ENCODE data around the gene EIF2B2.

The EIF2B2 gene

GRCh38 chr14:75002392-75003249 lies at the start of gene EIF2B2:
Gene EIF2B2, plus strand, starts transcription at chr14:75002921. Its CDS starts 70 bp downstream, at chr14:75002991.
- Mint-ChIP-seq H3K4me1 (peaks cover 35% of the 10 kb centered on the region), H3K27ac (peak within 1 kb of the TSS; percentile 83 to 98 (median 90)), H3K9me3 (peaks cover 7% of the 10 kb centered on the region), H3K36me3 (ENCODE audit: low read depth) (peaks cover 28% of the 10 kb centered on the region), H3K4me3 (peak within 1 kb of the TSS; percentile 99 to 100 (median 99)), H3K27me3 (ENCODE audit: low read depth) (no peaks in the 10 kb centered on the region)
- peak; percentile 20 to 27 (median 27) for TF ChIP-seq CTCF (IDR thresholded peaks at IDR 0.05; ENCODE audit: unreplicated experiment in 3 of 3)

- Mint-ChIP-seq H3K9me3 (no peaks in the 10 kb centered on the region), H3K27ac (peak overlapping the region; percentile 74 to 90 (median 77)), H3K27me3 (ENCODE audit: low read depth) (peaks cover 4% of the 10 kb centered on the region), H3K4me3 (peak overlapping the region; percentile 78 to 82 (median 82)), H3K36me3 (ENCODE audit: low read depth) (peaks cover 6% of the 10 kb centered on the region), H3K4me1 (peaks cover 57% of the 10 kb centered on the region)
- no peak for TF ChIP-seq CTCF (IDR thresholded peaks at IDR 0.05; ENCODE audit: unreplicated experiment in 3 of 3)
These were observed 49.0 kb upstream of the EIF2B2 start for GRCh38 chr14:74953686-74954085.

GRCh38 chr14:74954232-74954946 lies 48.3 kb upstream of the EIF2B2 start:
- Mint-ChIP-seq H3K36me3 (ENCODE audit: low read depth) (peaks cover 6% of the 10 kb centered on the region), H3K4me3 (peak overlapping the region; percentile 78 to 82 (median 82)), H3K4me1 (peaks cover 53% of the 10 kb centered on the region), H3K27ac (peak overlapping the region in 1 of 3 experiments; percentile 74), H3K27me3 (ENCODE audit: low read depth) (peaks cover 4% of the 10 kb centered on the region), H3K9me3 (no peaks in the 10 kb centered on the region)
- no peak for TF ChIP-seq CTCF (IDR thresholded peaks at IDR 0.05; ENCODE audit: unreplicated experiment in 3 of 3)

- Mint-ChIP-seq H3K4me1 (peaks cover 49% of the 10 kb centered on the region), H3K27me3 (ENCODE audit: low read depth) (peaks cover 4% of the 10 kb centered on the region), H3K4me3 (peak overlapping the region; percentile 78 to 82 (median 82)), H3K9me3 (no peaks in the 10 kb centered on the region), H3K27ac (peak overlapping the region in 1 of 3 experiments; percentile 74), H3K36me3 (ENCODE audit: low read depth) (peaks cover 4% of the 10 kb centered on the region)
- no peak for TF ChIP-seq CTCF (IDR thresholded peaks at IDR 0.05; ENCODE audit: unreplicated experiment in 3 of 3)
These were observed 47.8 kb upstream of the EIF2B2 start for GRCh38 chr14:74954947-74955228.

- H3K9me3 Mint-ChIP-seq: no peaks in the 10 kb centered on the region
- peaks cover 4% of the 10 kb centered on the region for H3K27me3 Mint-ChIP-seq (ENCODE audit: low read depth)
- H3K36me3 Mint-ChIP-seq (ENCODE audit: low read depth): no peaks in the 10 kb centered on the region
- H3K4me3 Mint-ChIP-seq: peak within 1 kb of the TSS; percentile 78 to 82 (median 82)
- H3K4me1 Mint-ChIP-seq: peaks cover 43% of the 10 kb centered on the region
- peak within 1 kb of the TSS; percentile 76 to 89 (median 80) for H3K27ac Mint-ChIP-seq
- no peak for TF ChIP-seq CTCF (IDR thresholded peaks at IDR 0.05; ENCODE audit: unreplicated experiment in 3 of 3)
These were observed 47.3 kb upstream of the EIF2B2 start, which contains the start of gene PGF for GRCh38 chr14:74955229-74956026. Gene PGF, minus strand, starts transcription at chr14:74955597. Its CDS starts 355 bp downstream, at chr14:74955242.
